HepG2 (cell line): ENCODE results near the gene TMEM182. TPM values are rescaled to one million over a fixed set of nuclear protein-coding genes. Genes with fewer than 3 reads are reported as not detected.

Experiments used
- ATAC-seq: fragments of 200-7000 bp; cut with Tn5 transposase; 3 replicates; pipeline ENCODE4 v1.9.1; 2020; ENCODE audit warnings: mild to moderate bottlenecking, moderate library complexity
- BruUV-seq: library from RNA; stranded (reverse); fragments of 400-500 nt; replicated peaks from 2 replicates; lab custom pipeline; 2021; lab: Mats Ljungman, UMichigan
- CTCF ChIA-PET: fragments of 300-600 bp; formaldehyde crosslinking; extraction: SDS; loops from one replicate; lab custom pipeline; 2021; ENCODE audit warnings: low total read pairs, inconsistent platforms, low intra/inter-chr PET ratio; lab: Yijun Ruan, JAX
- POLR2A ChIA-PET: fragments of 350-600 bp; sonication (Branson Sonifier 250); formaldehyde crosslinking; loops from one replicate; lab custom pipeline; 2020; ENCODE audit warnings: antibody characterized with exemption, inconsistent platforms; lab: Yijun Ruan, JAX
- DNase-seq: peaks from one replicate; pipeline ENCODE4 v3.0.0-alpha.2; 2015; ENCODE audit warnings: low spot score
- FAIRE-seq: peaks from 3 replicates; lab custom pipeline; 2011; peaks lifted over from hg19 to GRCh38; lab: Jason Lieb, UNC
- H2AFZ ChIP-seq: one replicate; pipeline ENCODE4 v1.6.1; 2011; ENCODE audit warnings: low read length, inconsistent platforms
- H3K27ac ChIP-seq: fragments of 300-600 bp; 3 replicates; pipeline ENCODE4 v1.8.0; 2011; ENCODE audit warnings: mixed run types, mild to moderate bottlenecking, mixed read lengths, low read length, inconsistent platforms; ENCODE audit not compliant: insufficient read depth; ENCODE audit errors: extremely low read length
- H3K27me3 ChIP-seq, 2 experiments: fragments of 200-600 bp in 1 of 2; 2 replicates in 1 of 2; 3 replicates in 1 of 2; pipeline versions ENCODE4 v1.6.0 to v1.8.0; 2011; ENCODE audit warnings: low read length in 2 of 2, mild to moderate bottlenecking in 2 of 2, moderate library complexity in 2 of 2, inconsistent platforms in 1 of 2; ENCODE audit not compliant: insufficient read depth in 2 of 2, control insufficient read depth in 1 of 2
- H3K36me3 ChIP-seq, 2 experiments: fragments of 200-600 bp in 1 of 2; replicated peaks in 1 of 2; 2 replicates in 1 of 2; 3 replicates in 1 of 2; pipeline versions ENCODE4 v1.5.1 to v1.8.0; 2011; ENCODE audit warnings: low read length in 2 of 2, inconsistent platforms in 1 of 2; ENCODE audit not compliant: insufficient read depth in 2 of 2, control insufficient read depth in 1 of 2
- H3K4me1 ChIP-seq: 2 replicates; pipeline ENCODE4 v1.5.1; 2012; ENCODE audit warnings: low read length, inconsistent platforms; ENCODE audit not compliant: insufficient read depth
- H3K4me2 ChIP-seq: 2 replicates; pipeline ENCODE4 v1.6.0; 2011; ENCODE audit warnings: low read depth, low read length, inconsistent platforms
- H3K4me3 ChIP-seq, 3 experiments: fragments of 200-600 bp in 1 of 3; sonication (generic), shearing (Covaris generic) in 1 of 3; replicated peaks in 1 of 3; 2 replicates each; pipeline ENCODE4 v1.5.1; 2011 to 2016; ENCODE audit warnings: low read length in 3 of 3, inconsistent platforms in 2 of 3, low read depth in 2 of 3, mild to moderate bottlenecking in 2 of 3, control low read depth in 1 of 3, mixed read lengths in 1 of 3; ENCODE audit not compliant: insufficient read depth in 1 of 3
- H3K79me2 ChIP-seq: one replicate; pipeline ENCODE4 v1.6.1; 2011; ENCODE audit warnings: low read length, inconsistent platforms; ENCODE audit not compliant: insufficient read depth
- H3K9ac ChIP-seq: 2 replicates; pipeline ENCODE4 v1.6.0; 2011; ENCODE audit warnings: mild to moderate bottlenecking, low read depth, low read length, inconsistent platforms; ENCODE audit not compliant: insufficient read depth
- H3K9me3 ChIP-seq: 2 replicates; pipeline ENCODE4 v1.5.1; 2012; ENCODE audit warnings: mild to moderate bottlenecking, low read length
- H4K20me1 ChIP-seq: 2 replicates; pipeline ENCODE4 v1.6.0; 2011; ENCODE audit warnings: inconsistent platforms, mild to moderate bottlenecking, low read length, moderate library complexity; ENCODE audit not compliant: insufficient read depth
- STAG1 ChIP-seq: sonication (generic); formaldehyde crosslinking; IDR thresholded peaks from 2 replicates; pipeline ENCODE4 v1.4.0; 2020; ENCODE audit warnings: missing genetic modification reagents
- WGBS: methylation state at CpG from one replicate; pipeline ENCODE4 v1.1.6; 2017; ENCODE audit warnings: low lambda C conversion rate; 5-methylcytosine and 5-hydroxymethylcytosine counted together
- in situ Hi-C: cut with HindIII; loops from 2 replicates; pipeline ENCODE4 v1.10.0; 2017; ENCODE audit warnings: low pct_unique_long_range_greater_than_20kb; ENCODE audit not compliant: extremely low pct_ligation_motif_present
- intact Hi-C: fragments of 100-400 bp; cut with micrococcal nuclease; formaldehyde crosslinking; loops from one replicate; pipeline ENCODE4 v1.10.0; 2022; ENCODE audit not compliant: unreplicated experiment
- polyA plus RNA-seq, 8 experiments: library from polyadenylated mRNA; depleted of rRNA in 3 of 8; stranded (reverse) in 7 of 8; unstranded in 1 of 8; fragments of >200 nt; fragmentation: Illumina TruSeq in 4 of 8; extraction: Trizol in 4 of 8; gene quantifications; 2 replicates each; pipeline versions ENCODE4 v1.2.1 to v1.2.3, GENCODE V29; 2011 to 2016; ENCODE audit warnings: low read depth in 4 of 8, missing spikeins in 1 of 8, mixed read lengths in 1 of 8; ENCODE audit not compliant: insufficient read depth in 1 of 8
- total RNA-seq, 5 experiments: library from RNA; depleted of rRNA; stranded (reverse); fragments of >200 nt; fragmentation: Illumina TruSeq; extraction: Trizol; gene quantifications; 2 replicates each; pipeline ENCODE4 v1.2.3, GENCODE V29; 2016; ENCODE audit warnings: low read depth in 1 of 5

Gene TMEM182
- total and polyA plus RNA-seq, 2 of the 13 experiments (the other 11 are each of a cell fraction or from before 2014, with no cell fraction given), result 8.7 to 8.9 TPM

DNA sequence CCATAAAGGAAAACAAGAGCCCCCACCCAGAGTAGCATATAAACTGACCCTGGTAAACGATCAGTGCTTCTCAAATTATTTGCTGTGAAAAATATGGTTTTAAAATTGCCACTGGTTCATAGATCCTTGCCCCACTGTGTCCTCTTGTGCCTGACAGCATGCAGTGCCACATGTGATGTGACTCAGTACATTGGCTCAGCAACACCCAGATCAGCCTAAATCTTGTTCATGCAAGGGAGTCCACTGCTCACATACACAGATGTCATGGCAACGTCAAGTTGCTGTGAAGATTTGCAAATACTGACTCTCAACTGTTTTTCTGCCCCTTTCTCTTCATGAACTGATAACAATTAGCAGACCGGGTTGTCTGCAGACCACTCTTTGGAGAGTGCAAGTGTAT is 91.0 kb downstream of the TMEM182 start:
- H4K20me1 ChIP-seq, result no peaks in the 10 kb centered on the region
- no peak overlapping the region for H3K27ac ChIP-seq
- no peak overlapping the region for H2AFZ ChIP-seq
- H3K79me2 ChIP-seq, result no peaks in the 10 kb centered on the region
- TF ChIP-seq STAG1 (CRISPR knock-in tag), result no peak
- TF ChIP-seq, all 625 proteins: peak for 0
- Histone ChIP-seq H3K4me2 (no peak overlapping the region), H3K36me3 (no peaks in the 10 kb centered on the region), H3K9me3 (peaks cover 13% of the 10 kb centered on the region), H3K9ac (no peak overlapping the region), H3K27me3 (no peaks in the 10 kb centered on the region), H3K4me1 (peaks cover 7% of the 10 kb centered on the region), H3K4me3 (no peak overlapping the region)
- POLR2A ChIA-PET, result no interaction called here
- WGBS, result 24% methylated on average over 3 of the region's 3 CpGs
- no TSS peak for BruUV-seq
- FAIRE-seq (no peak), ATAC-seq (no peak), DNase-seq (no peak)
- intact Hi-C loops (no loop called here), in situ Hi-C loops (no loop called here)
- CTCF ChIA-PET, result no interaction called here

Other genes starting within 250 kb of the TMEM182 start
- 0.02 TPM in 1 of 2 replicates, not detected in the other for gene SLC9A2, start 142.5 kb upstream of the TMEM182 start, total RNA-seq (2016; rRNA removed; fragmentation: Illumina TruSeq; extraction: Trizol)
- not detected in 2 replicates for gene SLC9A2, start 142.5 kb upstream of the TMEM182 start, polyA plus RNA-seq (2011; rRNA removed)